HepG2 (cell line): Measurements from ENCODE around the gene EXOC6B. TPM values are rescaled to one million over a fixed set of nuclear protein-coding genes. Genes with fewer than 3 reads are reported as not detected.

Experiments
- ATAC-seq: fragments of 200-7000 bp; cut with Tn5 transposase; 3 replicates; pipeline ENCODE4 v1.9.1; 2020; ENCODE audit warnings: mild to moderate bottlenecking, moderate library complexity
- BruUV-seq: library from RNA; stranded (reverse); fragments of 400-500 nt; replicated peaks from 2 replicates; lab custom pipeline; 2021; lab: Mats Ljungman, UMichigan
- CTCF ChIA-PET: fragments of 300-600 bp; formaldehyde crosslinking; extraction: SDS; loops from one replicate; lab custom pipeline; 2021; ENCODE audit warnings: low total read pairs, inconsistent platforms, low intra/inter-chr PET ratio; lab: Yijun Ruan, JAX
- POLR2A ChIA-PET: fragments of 350-600 bp; sonication (Branson Sonifier 250); formaldehyde crosslinking; loops from one replicate; lab custom pipeline; 2020; ENCODE audit warnings: antibody characterized with exemption, inconsistent platforms; lab: Yijun Ruan, JAX
- DNase-seq: peaks from one replicate; pipeline ENCODE4 v3.0.0-alpha.2; 2015; ENCODE audit warnings: low spot score
- FAIRE-seq: peaks from 3 replicates; lab custom pipeline; 2011; peaks lifted over from hg19 to GRCh38; lab: Jason Lieb, UNC
- H2AFZ ChIP-seq: one replicate; pipeline ENCODE4 v1.6.1; 2011; ENCODE audit warnings: low read length, inconsistent platforms
- H3K27ac ChIP-seq: fragments of 300-600 bp; 3 replicates; pipeline ENCODE4 v1.8.0; 2011; ENCODE audit warnings: mixed run types, mild to moderate bottlenecking, mixed read lengths, low read length, inconsistent platforms; ENCODE audit not compliant: insufficient read depth; ENCODE audit errors: extremely low read length
- H3K27me3 ChIP-seq, 2 experiments: fragments of 200-600 bp in 1 of 2; 2 replicates in 1 of 2; 3 replicates in 1 of 2; pipeline versions ENCODE4 v1.6.0 to v1.8.0; 2011; ENCODE audit warnings: low read length in 2 of 2, mild to moderate bottlenecking in 2 of 2, moderate library complexity in 2 of 2, inconsistent platforms in 1 of 2; ENCODE audit not compliant: insufficient read depth in 2 of 2, control insufficient read depth in 1 of 2
- H3K36me3 ChIP-seq, 2 experiments: fragments of 200-600 bp in 1 of 2; replicated peaks in 1 of 2; 2 replicates in 1 of 2; 3 replicates in 1 of 2; pipeline versions ENCODE4 v1.5.1 to v1.8.0; 2011; ENCODE audit warnings: low read length in 2 of 2, inconsistent platforms in 1 of 2; ENCODE audit not compliant: insufficient read depth in 2 of 2, control insufficient read depth in 1 of 2
- H3K4me1 ChIP-seq: 2 replicates; pipeline ENCODE4 v1.5.1; 2012; ENCODE audit warnings: low read length, inconsistent platforms; ENCODE audit not compliant: insufficient read depth
- H3K4me2 ChIP-seq: 2 replicates; pipeline ENCODE4 v1.6.0; 2011; ENCODE audit warnings: low read depth, low read length, inconsistent platforms
- H3K4me3 ChIP-seq, 3 experiments: fragments of 200-600 bp in 1 of 3; sonication (generic), shearing (Covaris generic) in 1 of 3; replicated peaks in 1 of 3; 2 replicates each; pipeline ENCODE4 v1.5.1; 2011 to 2016; ENCODE audit warnings: low read length in 3 of 3, inconsistent platforms in 2 of 3, low read depth in 2 of 3, mild to moderate bottlenecking in 2 of 3, control low read depth in 1 of 3, mixed read lengths in 1 of 3; ENCODE audit not compliant: insufficient read depth in 1 of 3
- H3K79me2 ChIP-seq: one replicate; pipeline ENCODE4 v1.6.1; 2011; ENCODE audit warnings: low read length, inconsistent platforms; ENCODE audit not compliant: insufficient read depth
- H3K9ac ChIP-seq: 2 replicates; pipeline ENCODE4 v1.6.0; 2011; ENCODE audit warnings: mild to moderate bottlenecking, low read depth, low read length, inconsistent platforms; ENCODE audit not compliant: insufficient read depth
- H3K9me3 ChIP-seq: 2 replicates; pipeline ENCODE4 v1.5.1; 2012; ENCODE audit warnings: mild to moderate bottlenecking, low read length
- H4K20me1 ChIP-seq: 2 replicates; pipeline ENCODE4 v1.6.0; 2011; ENCODE audit warnings: inconsistent platforms, mild to moderate bottlenecking, low read length, moderate library complexity; ENCODE audit not compliant: insufficient read depth
- ARID3A ChIP-seq: IDR thresholded peaks from 2 replicates; pipeline ENCODE4 v1.6.1; 2012; ENCODE audit warnings: low read depth, low read length, improper control_type of control experiment
- BATF2 ChIP-seq: sonication (generic); formaldehyde crosslinking; IDR thresholded peaks from 2 replicates; pipeline ENCODE4 v1.8.0; 2022; ENCODE audit warnings: mild to moderate bottlenecking, missing genetic modification reagents, moderate library complexity
- ETV5 ChIP-seq: IDR thresholded peaks from 2 replicates; pipeline ENCODE4 v1.6.1; 2018; ENCODE audit warnings: missing biosample characterization, missing genetic modification reagents, inconsistent platforms, borderline replicate concordance
- FOXO4 ChIP-seq: sonication (generic); formaldehyde crosslinking; conservative IDR thresholded peaks from 2 replicates; pipeline ENCODE4 v1.8.1; 2023; ENCODE audit warnings: missing genetic modification reagents
- HNRNPK ChIP-seq: fragments of 200-400 bp; formaldehyde crosslinking; IDR thresholded peaks from 2 replicates; pipeline ENCODE4 v1.6.1; 2018; ENCODE audit warnings: low read length, low read depth, moderate library complexity, mild to moderate bottlenecking; ENCODE audit not compliant: poor library complexity, severe bottlenecking
- JUNB ChIP-seq: sonication (generic); formaldehyde crosslinking; IDR thresholded peaks from 2 replicates; pipeline ENCODE4 v1.8.0; 2022; ENCODE audit warnings: missing genetic modification reagents, mild to moderate bottlenecking, borderline replicate concordance
- KDM5A ChIP-seq: fragments of 200-600 bp; sonication (generic); IDR thresholded peaks from 2 replicates; pipeline ENCODE4 v1.7.0; 2018; ENCODE audit warnings: antibody characterized with exemption, mild to moderate bottlenecking, low read length, borderline replicate concordance
- KMT2A ChIP-seq: sonication (generic); formaldehyde crosslinking; IDR thresholded peaks from 2 replicates; pipeline ENCODE4 v1.4.0; 2020; ENCODE audit warnings: missing genetic modification reagents
- MXI1 ChIP-seq: IDR thresholded peaks from 3 replicates; pipeline ENCODE4 v1.6.1; 2012; ENCODE audit warnings: low read depth, low read length, inconsistent platforms, borderline replicate concordance
- MZF1 ChIP-seq: sonication (generic); formaldehyde crosslinking; IDR thresholded peaks from 2 replicates; pipeline ENCODE4 v1.8.1; 2023; ENCODE audit warnings: mild to moderate bottlenecking, missing genetic modification reagents, borderline replicate concordance
- SALL1 ChIP-seq: sonication (generic); formaldehyde crosslinking; IDR thresholded peaks from 2 replicates; pipeline ENCODE4 v1.8.0; 2022; ENCODE audit warnings: mild to moderate bottlenecking, missing genetic modification reagents
- TBX3 ChIP-seq: fragments of 450-650 bp; IDR thresholded peaks from 2 replicates; pipeline ENCODE4 v1.6.1; 2017; ENCODE audit warnings: antibody characterized with exemption, mild to moderate bottlenecking, inconsistent platforms, borderline replicate concordance
- ZC3H13 ChIP-seq: sonication (generic); formaldehyde crosslinking; IDR thresholded peaks from 2 replicates; pipeline ENCODE4 v1.8.1; 2023; ENCODE audit warnings: mild to moderate bottlenecking, missing genetic modification reagents, moderate library complexity
- ZNF180 ChIP-seq: sonication (generic); formaldehyde crosslinking; IDR thresholded peaks from 2 replicates; pipeline ENCODE4 v1.4.0; 2020; ENCODE audit warnings: low read depth, missing genetic modification reagents, borderline replicate concordance
- ZNF234 ChIP-seq: sonication (generic); formaldehyde crosslinking; conservative IDR thresholded peaks from 2 replicates; pipeline ENCODE4 v1.5.1; 2020; ENCODE audit warnings: mild to moderate bottlenecking, missing genetic modification reagents
- ZNF484 ChIP-seq: sonication (generic); formaldehyde crosslinking; IDR thresholded peaks from 2 replicates; pipeline ENCODE4 v1.5.1; 2020; ENCODE audit warnings: mild to moderate bottlenecking, low read depth, missing genetic modification reagents, borderline replicate concordance
- ZSCAN21 ChIP-seq: sonication (generic); formaldehyde crosslinking; IDR thresholded peaks from 2 replicates; pipeline ENCODE4 v1.8.0; 2022; ENCODE audit warnings: mild to moderate bottlenecking, missing genetic modification reagents, moderate library complexity, borderline replicate concordance
- ZSCAN29 ChIP-seq: sonication (generic); formaldehyde crosslinking; conservative IDR thresholded peaks from 2 replicates; pipeline ENCODE4 v1.4.0; 2020; ENCODE audit warnings: mild to moderate bottlenecking, missing genetic modification reagents
- WGBS: methylation state at CpG from one replicate; pipeline ENCODE4 v1.1.6; 2017; ENCODE audit warnings: low lambda C conversion rate; 5-methylcytosine and 5-hydroxymethylcytosine counted together
- in situ Hi-C: cut with HindIII; loops from 2 replicates; pipeline ENCODE4 v1.10.0; 2017; ENCODE audit warnings: low pct_unique_long_range_greater_than_20kb; ENCODE audit not compliant: extremely low pct_ligation_motif_present
- intact Hi-C: fragments of 100-400 bp; cut with micrococcal nuclease; formaldehyde crosslinking; loops from one replicate; pipeline ENCODE4 v1.10.0; 2022; ENCODE audit not compliant: unreplicated experiment
- polyA plus RNA-seq, 8 experiments: library from polyadenylated mRNA; depleted of rRNA in 3 of 8; stranded (reverse) in 7 of 8; unstranded in 1 of 8; fragments of >200 nt; fragmentation: Illumina TruSeq in 4 of 8; extraction: Trizol in 4 of 8; gene quantifications; 2 replicates each; pipeline versions ENCODE4 v1.2.1 to v1.2.3, GENCODE V29; 2011 to 2016; ENCODE audit warnings: low read depth in 4 of 8, missing spikeins in 1 of 8, mixed read lengths in 1 of 8; ENCODE audit not compliant: insufficient read depth in 1 of 8
- total RNA-seq, 5 experiments: library from RNA; depleted of rRNA; stranded (reverse); fragments of >200 nt; fragmentation: Illumina TruSeq; extraction: Trizol; gene quantifications; 2 replicates each; pipeline ENCODE4 v1.2.3, GENCODE V29; 2016; ENCODE audit warnings: low read depth in 1 of 5

EXOC6B gene
- total and polyA plus RNA-seq, 2 of the 13 experiments (the other 11 are each of a cell fraction or from before 2014, with no cell fraction given) = 9.1 to 15.9 TPM

- in situ Hi-C loops = no loop called here
Measured at GRCh38 chr2:72135921-72136320, 689.9 kb downstream of the EXOC6B start.

More at GRCh38 chr2:72135921-72136320, 689.9 kb downstream of the EXOC6B start:
- H3K27me3 ChIP-seq = peaks cover 13 to 85% of the 10 kb centered on the region in 2 experiments; a peak in 4 of 5 replicates
- BruUV-seq = no TSS peak
- FAIRE-seq (no peak), ATAC-seq (no peak), DNase-seq (no peak)
- no peaks in the 10 kb centered on the region for H3K9me3 ChIP-seq
- TF ChIP-seq ZSCAN29 (CRISPR knock-in tag) = no peak
- no peak for TF ChIP-seq ARID3A
- TF ChIP-seq HNRNPK = no peak
- TF ChIP-seq ETV5 (CRISPR knock-in tag) = no peak
- no peak for TF ChIP-seq ZC3H13 (CRISPR knock-in tag)
- no peak for TF ChIP-seq KMT2A (CRISPR knock-in tag)
- TF ChIP-seq ZNF234 (CRISPR knock-in tag) = no peak
- TF ChIP-seq TBX3 = no peak
- TF ChIP-seq JUNB = no peak
- no peak for TF ChIP-seq MZF1 (CRISPR knock-in tag)
- no peak for TF ChIP-seq ZNF180 (CRISPR knock-in tag)
- TF ChIP-seq FOXO4 (CRISPR knock-in tag) = no peak
- TF ChIP-seq SALL1 (CRISPR knock-in tag) = no peak
- TF ChIP-seq KDM5A = no peak
- no peak for TF ChIP-seq ZNF484
- no peak for TF ChIP-seq ZSCAN21 (CRISPR knock-in tag)
- no peak for TF ChIP-seq MXI1
- TF ChIP-seq BATF2 (CRISPR knock-in tag) = no peak
- ChIA-PET CTCF (interaction anchor here (2.3 to 2.8 kb wide), 2 partner anchors 212 to 443 kb away, joined by 10 to 20 read pairs; no protein-coding TSS in a partner anchor), POLR2A (no interaction called here)
- H2AFZ ChIP-seq = no peak overlapping the region
- no peak overlapping the region for H3K9ac ChIP-seq
- no peak overlapping the region for H3K27ac ChIP-seq
- H3K4me3 ChIP-seq = no peak overlapping the region
- no peak overlapping the region for H3K4me2 ChIP-seq
- H3K4me1 ChIP-seq = peaks cover 24% of the 10 kb centered on the region
- WGBS = 22% methylated on average over 8 of the region's 8 CpGs
- no peaks in the 10 kb centered on the region for H3K79me2 ChIP-seq
- intact Hi-C loops = loop anchor here (2.0 kb wide), 1 partner anchor 587 kb away; no protein-coding TSS in a partner anchor
- H3K36me3 ChIP-seq = no peaks in the 10 kb centered on the region
- peaks cover 7% of the 10 kb centered on the region; the same call in 1 of the 2 replicates for H4K20me1 ChIP-seq
